ENCODE results near the gene SLC39A13.

GRCh38 chr11:47451436-47451835 is 43.0 kb downstream of the SLC39A13 start:
- TF ChIP-seq CTCF (IDR thresholded peaks at IDR 0.05) (no peak), POLR2A (IDR thresholded peaks at IDR 0.05) (no peak)

All from gastroesophageal sphincter (tissue), 3 donors.